Measurements from ENCODE around the gene HYI.
"Not testable (repeated sequence)": the region's sequence is repeated elsewhere in the genome, so short reads cannot be mapped to it uniquely, and the experiment has no call there.

Gene HYI

DNA sequence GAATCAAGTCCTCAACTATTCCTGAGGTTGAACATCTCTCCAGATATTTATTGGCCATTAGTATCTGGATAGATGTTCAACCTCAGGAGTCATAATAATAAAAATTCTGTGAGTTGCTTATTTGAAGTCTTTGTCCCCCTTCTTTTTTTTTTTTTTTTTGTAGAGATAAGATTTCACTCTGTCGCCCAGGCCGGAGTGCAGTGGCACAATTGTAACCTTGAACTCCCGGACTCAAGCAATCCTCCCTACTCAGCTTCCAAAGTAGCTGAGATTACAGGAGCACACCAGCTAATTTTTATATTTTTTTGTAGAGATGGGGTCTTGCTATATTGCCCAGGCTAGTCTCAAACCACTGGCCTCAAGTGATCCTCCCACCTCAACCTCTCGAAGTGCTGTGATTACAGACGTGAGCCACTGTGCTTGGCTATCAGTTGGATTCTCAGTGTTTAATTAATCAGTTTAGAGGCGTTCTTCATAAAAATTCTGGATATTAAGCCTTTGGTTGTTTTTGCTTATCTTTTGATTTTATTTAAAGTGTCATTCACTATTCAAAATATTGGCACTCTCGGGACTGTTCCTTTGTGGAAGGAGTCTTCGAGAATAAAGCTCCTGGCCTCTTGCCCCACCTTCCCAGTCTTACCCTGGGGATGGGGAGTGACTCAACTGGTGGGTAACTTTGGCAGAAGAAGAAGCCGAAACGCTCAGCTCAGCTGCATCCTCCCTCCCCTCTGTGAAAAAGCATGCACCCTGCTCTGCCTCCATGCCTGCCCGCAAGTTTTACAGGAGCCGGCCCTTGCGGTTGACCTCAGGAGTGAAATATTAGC lies 11.2 kb upstream of the HYI start:
- DNase-seq = no peak

DNA sequence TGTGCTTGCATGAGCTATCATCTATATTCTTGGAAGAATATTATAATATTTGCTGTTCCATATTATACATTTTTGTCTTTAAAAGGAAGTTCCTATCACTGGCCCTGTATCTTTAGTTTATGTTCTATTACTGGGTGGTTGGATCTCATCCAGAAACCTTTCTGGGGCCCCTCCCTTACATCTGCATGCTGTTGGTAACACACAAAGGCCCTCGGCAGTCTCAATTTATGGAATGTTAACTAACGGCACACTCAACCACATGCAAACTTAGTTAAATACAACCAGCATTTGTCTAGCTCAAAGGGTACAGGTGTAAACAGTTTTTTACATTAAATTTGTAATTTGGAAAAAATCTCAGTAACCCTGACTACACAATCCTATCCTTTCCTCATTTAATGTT lies 9.7 kb upstream of the HYI start:
- no peak for DNase-seq

DNA sequence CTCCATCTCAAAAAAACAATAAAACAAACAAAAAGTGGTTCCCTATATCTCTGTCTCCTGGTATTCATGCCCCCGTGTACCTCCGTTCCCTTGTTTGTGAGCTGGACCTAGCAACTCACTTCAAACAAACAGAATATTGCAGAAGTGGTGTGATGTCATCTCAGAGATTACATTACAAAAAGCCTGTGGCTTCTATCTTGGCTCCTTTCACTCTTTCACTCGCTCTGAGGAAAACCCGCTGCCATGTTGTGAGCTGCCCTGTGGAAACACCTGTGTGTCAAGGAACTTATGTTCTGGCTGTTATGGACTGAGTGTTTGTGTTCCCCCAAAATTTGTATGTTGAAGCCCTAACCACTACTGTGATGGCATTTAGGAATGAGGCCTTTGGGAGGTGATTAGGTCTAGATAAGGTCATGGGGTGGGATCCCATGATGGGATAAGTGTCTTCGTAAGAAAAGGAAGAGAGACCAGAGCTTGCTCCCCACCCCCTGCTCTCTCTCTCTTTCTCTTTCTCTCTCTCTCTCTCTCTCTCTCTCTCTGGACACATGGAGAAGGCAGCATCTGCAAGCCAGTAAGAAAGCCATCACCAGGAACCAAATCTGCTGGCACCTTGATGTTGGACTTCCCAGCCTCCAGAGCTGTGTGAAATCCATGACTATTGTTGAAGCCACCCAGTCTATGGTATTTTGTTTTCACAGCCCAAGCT lies 7.4 kb upstream of the HYI start:
- DNase-seq = no peak

DNA sequence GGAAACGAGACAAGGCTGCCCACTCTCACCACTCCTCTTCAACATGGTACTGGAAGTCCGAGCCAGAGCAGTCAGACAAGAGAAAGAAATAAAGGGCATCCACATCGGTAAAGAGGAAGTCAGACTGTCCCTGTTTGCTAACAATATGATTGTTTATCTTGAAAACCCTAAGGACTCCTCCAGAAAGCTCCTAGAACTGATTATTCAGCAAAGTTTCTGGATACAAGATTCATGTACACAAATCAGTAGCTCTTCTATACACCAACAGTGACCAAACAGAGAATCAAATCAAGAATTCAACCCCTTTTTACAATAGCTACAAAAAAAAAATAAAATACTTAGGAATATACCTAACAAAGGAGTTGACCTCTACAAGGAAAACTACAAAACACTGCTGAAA lies 4.6 kb upstream of the HYI start:
- DNase-seq = not testable (repeated sequence)

DNA sequence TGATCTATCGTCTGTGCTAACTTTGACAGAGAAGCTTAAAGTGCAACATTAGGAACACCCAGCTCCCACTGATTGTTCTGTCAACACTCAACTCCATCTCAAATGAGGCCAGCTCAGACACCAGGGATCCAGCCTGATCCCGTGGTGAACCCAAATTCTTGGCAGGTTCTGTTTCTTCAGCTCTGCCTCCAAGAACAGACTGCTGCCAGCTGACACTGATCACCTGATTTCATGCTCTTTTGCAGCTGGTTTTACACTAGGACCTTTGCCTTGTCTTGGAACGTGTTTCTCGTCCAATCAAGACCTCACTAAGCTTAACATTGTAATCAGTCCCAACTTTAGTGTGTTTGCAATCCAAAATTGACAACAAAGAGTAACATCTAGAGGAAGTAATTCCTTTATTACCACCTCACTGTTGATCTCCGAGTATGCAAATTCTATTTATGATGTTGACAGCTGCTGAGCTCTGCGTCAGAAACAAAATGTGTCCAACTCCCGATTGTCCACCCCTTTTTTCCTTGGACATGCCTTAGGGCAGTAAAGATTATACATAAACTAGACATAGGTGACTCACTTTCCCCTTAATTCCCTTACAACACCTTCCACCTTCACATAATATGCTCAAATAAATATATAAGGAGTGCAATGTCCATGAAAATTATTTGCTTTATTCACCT lies 1.6 kb upstream of the HYI start:
- DNase-seq = no peak

DNA sequence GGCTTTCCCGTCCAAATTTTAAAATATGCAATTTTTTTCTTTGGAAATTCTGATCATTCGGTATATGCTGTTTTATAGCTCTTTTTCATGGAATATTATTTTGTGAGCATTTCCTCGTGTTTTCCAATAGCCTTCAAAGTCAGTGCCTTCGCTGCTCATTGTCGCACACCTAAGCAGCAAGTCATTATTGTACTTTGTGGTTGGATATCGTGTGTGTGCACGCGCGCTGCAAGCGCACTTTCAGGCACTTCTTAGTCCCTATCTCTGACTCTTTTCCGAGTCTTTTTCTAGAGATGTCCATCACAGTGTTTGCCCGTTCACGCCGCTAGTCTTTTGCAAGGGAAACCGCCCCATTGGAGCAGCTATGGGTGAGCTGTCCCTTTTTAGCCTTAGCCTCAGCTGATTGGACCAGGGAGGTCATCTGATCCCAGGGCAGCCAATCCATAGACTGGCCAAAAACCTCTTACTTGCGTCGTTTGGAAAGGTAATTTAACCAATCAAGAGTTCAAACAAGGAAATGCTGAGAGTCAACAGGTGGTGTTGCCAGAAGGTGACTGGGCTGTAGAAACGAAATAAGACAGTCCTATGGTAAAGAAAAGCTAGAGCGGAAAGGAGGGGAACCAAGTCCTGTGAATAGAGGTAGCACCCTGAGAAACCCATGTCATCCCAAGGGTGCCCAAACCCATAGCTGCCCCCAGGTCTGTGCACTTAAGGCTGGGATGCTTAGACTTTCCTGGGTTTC lies 710 bp upstream of the HYI start:
- DNase-seq = peak; percentile 32 to 39

DNA sequence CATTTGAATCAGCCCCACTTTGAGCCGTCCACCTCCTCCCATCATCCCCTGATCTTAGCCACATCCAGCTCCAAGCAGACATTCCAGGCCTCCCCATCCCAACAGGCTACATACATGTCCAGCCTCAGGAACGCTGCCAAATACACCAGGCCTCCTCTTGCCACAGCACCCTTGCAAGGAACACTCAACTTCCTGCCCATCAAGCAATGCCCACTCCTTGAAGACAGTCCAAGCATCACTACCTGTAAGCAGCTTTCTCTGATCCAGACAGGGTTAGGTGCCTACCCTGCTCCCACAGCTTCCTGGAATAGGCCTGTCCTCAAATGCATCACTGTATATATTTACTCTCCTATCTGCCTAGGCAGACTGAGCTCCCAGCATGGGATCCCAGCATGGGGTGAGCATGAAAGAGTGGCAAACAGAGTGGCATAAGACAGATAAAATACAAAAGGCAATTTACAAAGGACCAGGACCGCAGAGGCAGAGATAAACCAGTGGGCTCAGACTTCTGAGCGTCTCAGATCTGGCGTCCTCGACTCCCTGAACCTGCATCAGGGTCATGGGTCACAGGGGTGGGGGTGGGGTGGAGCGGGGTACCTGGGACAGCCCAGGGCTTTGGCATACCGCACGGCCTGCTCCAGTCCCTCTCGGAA lies 816 bp downstream of the HYI start:
- DNase-seq = no peak

DNA sequence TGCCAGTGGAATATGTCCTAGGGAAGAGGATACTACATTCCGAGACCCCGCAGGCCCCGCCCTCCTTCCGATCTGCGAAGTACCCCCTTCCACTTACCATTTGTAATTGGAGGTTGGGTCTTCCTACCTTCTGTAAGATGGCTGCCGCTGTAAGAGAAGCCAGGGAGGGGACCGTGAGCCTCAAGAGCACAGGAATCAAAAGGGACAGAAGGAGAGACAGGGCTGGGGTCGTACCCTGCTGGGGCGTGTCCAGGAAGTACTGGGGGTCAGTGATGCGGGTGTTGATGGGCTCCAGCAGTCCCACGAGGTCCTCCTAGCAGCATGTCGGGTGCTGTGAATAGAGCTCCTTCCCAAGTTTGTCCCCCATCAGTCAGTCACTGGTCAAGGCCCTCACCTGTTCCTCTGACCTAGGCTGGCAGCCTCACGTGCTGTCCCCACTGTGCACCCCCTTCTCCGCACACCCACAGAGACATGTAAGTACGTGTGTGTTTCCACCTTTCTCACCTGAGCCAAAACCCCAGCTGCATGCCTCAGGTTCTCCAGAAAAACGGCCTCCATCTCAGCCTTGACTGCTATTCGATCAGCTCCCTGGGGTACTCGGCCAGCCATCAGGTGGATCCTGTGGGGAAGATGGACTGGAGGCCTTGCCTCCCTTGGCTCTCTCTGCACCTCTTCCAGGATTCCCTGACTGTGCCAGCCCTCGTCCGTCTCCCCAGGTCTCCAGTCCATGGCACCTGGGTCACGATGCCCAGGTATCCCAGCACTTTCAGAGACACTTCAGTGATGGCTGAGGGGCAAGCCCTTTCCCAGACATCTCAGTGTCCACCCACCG lies 1.8 kb downstream of the HYI start:
- DNase-seq = no peak

DNA sequence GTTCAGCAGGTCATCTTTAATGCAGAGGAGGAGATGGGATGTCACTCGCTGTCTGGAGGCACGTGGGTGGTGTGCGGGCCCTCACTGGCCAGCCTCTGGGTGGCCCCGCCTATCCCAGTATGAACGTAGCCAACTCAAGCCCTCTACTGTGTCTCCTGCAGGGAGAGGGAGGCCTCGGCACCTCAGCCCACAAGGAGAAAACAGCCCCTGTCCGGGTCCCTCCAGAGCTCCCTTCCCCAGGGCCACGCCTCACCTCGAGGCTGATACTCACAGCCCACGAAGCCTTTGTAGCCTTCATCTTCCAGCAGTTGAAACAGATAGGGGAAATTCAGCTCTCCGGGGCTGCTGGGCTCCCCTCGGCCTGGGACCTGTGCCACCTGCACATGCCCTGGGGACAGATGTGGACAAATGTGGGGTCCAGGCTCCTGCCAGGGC lies 2.6 kb downstream of the HYI start:
- DNase-seq = no peak

DNA sequence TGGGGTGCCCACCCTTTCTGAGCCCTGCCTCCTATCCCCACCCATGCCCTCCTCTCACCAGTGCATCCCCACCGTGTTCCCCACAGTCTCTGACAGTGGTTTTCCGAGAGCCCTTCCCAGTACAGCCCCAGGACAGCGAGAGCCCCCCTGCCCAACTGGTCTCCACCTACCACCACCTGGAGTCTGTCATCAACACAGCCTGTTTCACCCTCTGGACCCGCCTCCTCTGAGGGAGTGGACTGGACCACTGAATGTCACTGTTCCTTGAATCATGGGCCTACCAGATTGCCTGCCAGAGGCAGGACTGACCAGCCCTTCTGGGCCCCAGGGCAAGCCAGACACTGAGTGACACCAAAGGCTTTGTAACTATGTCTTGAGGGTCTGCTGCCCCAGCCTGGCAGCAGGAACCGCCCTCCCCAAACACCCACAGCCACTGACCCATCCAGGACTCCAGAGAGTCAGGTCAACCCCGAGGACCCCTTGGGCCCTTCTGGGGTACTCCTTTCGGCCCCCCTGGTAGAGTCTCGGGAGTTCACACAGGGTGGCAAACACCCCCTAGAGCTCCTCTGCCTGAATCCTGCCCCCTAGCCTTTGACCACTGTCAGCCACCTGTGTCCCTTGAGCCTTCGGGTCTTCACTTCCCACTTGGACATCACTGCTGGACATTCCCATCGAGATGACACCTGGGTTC lies 3.3 kb downstream of the HYI start:
- no peak for DNase-seq

DNA sequence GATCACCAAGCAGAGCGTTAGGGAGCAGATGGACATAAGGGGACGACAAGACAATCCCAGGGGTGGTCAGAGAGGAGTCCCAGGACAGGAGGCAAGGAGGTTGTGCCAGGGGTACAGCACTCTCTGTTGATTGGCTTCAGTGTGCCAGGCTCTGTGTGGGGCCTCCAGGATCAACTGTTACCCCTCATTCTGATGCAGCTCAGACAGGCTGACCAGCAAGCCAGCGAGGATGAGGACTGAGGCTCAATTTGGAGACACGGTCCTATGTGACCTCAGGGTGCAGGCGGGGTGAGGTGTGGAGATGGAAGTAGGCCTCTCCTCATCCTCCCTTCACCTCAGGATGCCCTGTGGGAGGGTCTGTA lies 4.0 kb downstream of the HYI start:
- no peak for DNase-seq

DNA sequence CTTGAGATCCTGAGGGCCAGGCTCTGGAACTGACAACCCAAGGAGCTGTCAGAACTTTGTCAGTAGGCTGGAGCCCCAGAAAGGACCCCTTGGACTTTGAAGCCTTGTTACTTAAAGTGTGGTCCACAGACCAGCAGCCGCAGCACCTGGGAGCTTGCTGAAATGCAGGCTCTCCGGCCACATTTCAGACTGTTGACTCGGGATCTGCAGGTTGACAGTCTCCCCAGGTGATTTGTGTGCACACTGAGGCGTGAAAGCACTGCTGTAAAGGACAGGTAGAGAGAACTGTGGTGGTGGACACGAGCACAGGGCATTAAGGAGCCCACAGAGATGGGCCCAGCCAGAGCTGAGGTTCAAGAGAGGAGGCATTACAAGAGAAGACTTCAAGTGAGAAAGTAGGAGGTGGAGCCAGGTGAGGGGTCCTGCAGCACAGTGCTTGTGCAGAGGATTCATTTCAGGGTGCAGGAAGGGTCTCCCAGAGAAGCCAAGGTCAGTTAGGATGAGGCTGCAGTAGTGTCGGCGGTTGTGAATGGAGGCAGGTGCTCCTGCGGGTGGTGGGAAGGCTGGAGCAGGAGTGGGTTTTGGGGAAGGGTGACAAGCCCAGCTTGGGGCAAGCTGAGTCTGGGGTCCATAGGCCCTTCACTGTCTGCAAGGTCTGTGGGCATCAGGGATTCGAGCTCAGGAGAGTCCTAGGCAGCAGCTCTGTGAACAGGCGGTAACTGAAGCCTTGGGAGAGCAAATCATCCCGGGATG lies 4.6 kb downstream of the HYI start:
- DNase-seq = no peak

DNA sequence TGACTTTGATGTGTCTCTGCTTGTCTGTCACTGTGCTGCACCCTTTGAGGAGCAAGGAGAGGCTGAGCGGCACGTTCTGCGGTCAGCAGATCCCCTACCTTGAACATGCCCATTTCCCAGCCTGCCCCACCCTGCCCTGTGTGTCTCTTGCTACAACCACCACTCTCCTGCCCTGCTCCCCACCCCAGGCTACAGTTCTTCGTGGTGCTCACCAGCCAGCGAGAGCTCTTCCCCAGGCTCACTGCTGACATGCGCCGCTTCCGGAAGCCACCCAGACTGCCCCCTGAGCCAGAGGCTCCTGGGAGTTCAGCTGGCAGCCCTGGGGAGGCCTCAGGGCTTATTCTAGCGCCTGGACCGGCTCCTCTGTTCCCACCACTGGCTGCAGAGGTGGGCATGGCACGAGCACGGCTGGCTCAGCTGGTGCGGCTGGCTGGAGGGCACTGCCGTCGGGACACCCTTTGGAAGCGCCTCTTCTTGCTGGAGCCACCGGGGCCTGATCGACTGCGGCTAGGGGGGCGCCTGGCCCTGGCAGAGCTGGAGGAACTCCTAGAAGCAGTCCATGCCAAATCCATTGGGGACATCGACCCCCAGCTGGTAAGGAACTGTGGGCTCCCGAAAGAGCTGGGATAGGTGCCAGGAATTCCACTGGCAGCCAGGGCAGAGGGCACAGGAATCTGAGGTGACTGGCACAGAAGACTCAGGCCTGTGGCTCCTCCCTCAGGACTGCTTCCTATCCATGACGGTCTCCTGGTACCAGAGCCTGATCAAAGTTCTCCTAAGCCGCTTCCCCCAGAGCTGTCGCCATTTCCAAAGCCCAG lies 5.6 kb downstream of the HYI start:
- DNase-seq = no peak

DNA sequence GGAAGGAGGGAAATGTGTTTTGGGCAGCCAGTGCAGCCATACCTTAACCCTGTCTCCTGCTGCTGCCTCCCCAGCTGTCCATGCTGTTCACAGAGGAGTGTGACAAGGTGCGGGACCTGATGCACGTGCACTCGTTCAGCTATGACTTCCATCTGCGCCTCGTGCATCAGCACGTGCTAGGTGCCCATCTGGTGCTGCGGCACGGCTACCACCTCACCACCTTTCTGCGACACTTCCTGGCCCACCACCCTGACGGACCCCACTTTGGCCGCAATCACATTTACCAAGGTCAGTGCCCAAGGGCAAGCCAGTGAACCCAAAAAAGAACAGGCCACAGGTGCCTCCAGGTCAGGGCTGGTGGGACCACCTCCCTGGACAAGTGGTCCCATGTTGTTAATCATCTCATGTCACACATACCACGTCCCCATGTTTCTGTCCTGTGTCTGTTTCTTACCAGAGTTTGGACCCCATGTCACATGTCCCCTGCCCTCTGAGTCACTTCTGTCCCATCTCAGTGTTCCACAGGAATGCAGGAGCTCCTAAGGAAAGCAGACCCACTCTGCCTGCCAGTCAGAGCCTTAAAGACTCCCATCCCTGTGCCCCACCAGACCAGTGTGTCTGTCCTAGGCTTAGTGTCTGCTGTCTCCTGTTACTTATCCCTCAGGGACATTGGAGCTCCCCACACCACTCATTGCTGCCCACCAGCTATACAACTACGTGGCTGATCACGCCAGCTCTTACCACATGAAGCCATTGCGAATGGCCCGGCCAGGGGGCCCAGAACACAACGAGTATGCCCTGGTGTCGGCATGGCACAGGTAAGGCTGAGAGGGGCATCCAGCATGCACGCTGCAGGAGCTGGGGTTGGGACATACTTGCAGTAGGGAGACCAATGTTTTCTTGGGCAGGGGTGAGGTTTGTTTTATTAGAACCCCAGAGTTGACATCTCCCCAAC lies 6.6 kb downstream of the HYI start:
- DNase-seq = no peak

DNA sequence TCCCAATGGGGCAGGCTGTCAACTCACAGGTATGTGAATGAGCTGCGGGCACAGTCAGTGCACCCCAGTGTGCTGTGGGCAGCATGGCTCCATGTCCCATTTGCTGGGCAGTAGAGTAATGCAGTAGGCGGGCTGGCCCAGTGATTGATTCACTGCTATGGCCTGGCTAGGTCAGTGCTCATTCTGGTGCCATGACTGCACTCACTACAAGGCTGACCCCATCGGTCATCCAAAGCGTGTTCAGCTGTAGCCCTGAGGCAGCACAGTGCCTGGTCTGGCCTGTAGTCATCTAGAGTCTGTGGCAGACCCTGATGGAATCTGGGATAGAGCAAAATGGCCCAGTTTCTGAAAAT lies 7.4 kb downstream of the HYI start:
- no peak for DNase-seq

DNA sequence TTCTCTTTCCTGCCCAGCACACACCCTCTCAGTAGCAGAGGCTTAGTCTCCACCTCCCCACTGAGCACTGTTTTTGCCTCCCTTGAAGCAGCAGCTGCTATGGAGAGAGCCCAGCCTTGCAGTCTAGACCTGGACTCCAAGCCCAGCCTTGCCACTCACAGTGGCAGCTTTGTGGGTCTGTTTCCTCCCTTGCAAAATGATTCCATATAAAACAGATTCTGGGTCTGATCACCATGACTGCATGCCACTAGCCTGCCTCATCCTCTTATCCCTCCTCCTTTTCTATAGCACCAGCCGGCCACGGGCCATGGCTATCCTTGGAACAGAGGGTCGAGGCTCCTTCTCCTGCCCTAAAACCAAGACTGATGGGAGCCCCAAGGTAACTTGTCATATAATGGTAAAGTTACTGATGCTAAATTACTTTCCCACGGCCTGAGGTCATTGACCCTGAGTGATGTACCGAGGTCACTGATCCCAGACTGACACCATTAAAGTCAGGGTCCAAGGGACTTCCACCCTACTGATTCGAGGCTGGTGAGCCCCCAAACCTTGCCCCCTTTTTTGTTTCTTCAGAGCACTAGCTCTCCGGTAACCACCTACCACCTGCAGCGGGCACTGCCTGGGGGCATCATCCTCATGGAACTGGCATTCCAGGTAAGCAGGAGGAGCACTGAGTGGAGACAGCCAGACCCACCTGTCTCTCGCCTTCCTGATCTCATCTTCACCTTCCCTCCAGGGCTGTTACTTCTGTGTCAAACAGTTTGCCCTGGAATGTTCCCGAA lies 7.9 kb downstream of the HYI start:
- DNase-seq = no peak

DNA sequence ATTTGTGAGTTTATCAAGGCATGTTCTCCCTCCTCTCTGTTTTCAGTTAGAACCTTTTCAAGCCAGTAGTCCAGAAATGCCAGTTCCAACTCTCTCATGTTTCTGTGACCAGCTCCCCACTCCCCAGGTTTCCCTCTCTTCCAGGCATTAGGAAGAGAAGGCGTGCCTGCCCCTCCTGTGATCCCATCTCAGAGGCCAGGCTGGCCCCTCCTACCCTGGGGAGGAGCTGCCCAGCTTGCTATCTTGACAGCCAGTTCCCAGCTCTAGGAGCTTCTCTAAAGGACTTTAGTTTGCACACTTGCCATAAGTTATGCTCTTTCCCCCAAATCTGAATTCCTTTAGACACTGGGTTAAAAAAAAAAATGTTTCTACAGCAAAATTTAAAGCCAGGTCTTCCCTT lies 8.9 kb downstream of the HYI start:
- DNase-seq = no peak

All from stimulated activated CD4-positive, alpha-beta T cell treated with anti-CD3 and anti-CD28 coated beads, Interleukin-4, amount 100 ng/mL, for 4 hours (primary cell).